ENCODE data around the gene ATP1A1.

DNA sequence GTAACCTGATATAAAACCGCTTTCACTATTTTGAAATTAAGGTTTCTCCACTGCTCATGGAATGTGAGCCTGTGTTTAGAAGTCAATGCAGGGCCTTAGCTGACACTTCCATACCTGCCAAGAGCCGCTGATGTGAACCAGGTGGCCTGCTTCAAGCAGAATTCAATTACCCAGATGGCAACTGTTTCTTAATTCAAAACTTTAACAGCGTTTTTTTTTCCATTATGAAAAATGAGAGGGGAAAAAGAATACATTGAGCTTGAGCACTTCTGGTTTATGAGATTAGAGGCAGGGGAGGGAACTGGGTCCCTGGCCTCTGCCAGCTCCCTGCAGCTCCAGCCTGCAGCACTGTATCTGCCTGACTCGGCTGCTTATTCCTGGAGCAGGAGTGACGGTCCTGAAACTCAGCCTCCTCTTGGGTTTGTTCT lies 7.7 kb upstream of the ATP1A1 start:
- TF ChIP-seq, protein P1, sequence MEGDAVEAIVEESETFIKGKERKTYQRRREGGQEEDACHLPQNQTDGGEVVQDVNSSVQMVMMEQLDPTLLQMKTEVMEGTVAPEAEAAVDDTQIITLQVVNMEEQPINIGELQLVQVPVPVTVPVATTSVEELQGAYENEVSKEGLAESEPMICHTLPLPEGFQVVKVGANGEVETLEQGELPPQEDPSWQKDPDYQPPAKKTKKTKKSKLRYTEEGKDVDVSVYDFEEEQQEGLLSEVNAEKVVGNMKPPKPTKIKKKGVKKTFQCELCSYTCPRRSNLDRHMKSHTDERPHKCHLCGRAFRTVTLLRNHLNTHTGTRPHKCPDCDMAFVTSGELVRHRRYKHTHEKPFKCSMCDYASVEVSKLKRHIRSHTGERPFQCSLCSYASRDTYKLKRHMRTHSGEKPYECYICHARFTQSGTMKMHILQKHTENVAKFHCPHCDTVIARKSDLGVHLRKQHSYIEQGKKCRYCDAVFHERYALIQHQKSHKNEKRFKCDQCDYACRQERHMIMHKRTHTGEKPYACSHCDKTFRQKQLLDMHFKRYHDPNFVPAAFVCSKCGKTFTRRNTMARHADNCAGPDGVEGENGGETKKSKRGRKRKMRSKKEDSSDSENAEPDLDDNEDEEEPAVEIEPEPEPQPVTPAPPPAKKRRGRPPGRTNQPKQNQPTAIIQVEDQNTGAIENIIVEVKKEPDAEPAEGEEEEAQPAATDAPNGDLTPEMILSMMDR (IDR thresholded peaks at IDR 0.05; ENCODE audit: low read depth, low read length, missing input control): no peak
- TF ChIP-seq YY1 (IDR thresholded peaks at IDR 0.05) (no peak), TAF1 (conservative IDR thresholded peaks at IDR 0.05) (no peak), RXRA (IDR thresholded peaks at IDR 0.05) (no peak), ATF3 (IDR thresholded peaks at IDR 0.05) (no peak)
